Erythroblast (primary cell): ENCODE data around the gene HMGB4.

ENCODE experiments used
- GATA1 ChIP-seq: IDR thresholded peaks from 2 replicates; pipeline ENCODE4 v1.6.1; 2011; ENCODE audit warnings: low read depth, mild to moderate bottlenecking, control low read depth, low read length, moderate library complexity
- POLR2A ChIP-seq: IDR thresholded peaks from 2 replicates; pipeline ENCODE4 v1.6.1; 2011; ENCODE audit warnings: mild to moderate bottlenecking, low read length

DNA sequence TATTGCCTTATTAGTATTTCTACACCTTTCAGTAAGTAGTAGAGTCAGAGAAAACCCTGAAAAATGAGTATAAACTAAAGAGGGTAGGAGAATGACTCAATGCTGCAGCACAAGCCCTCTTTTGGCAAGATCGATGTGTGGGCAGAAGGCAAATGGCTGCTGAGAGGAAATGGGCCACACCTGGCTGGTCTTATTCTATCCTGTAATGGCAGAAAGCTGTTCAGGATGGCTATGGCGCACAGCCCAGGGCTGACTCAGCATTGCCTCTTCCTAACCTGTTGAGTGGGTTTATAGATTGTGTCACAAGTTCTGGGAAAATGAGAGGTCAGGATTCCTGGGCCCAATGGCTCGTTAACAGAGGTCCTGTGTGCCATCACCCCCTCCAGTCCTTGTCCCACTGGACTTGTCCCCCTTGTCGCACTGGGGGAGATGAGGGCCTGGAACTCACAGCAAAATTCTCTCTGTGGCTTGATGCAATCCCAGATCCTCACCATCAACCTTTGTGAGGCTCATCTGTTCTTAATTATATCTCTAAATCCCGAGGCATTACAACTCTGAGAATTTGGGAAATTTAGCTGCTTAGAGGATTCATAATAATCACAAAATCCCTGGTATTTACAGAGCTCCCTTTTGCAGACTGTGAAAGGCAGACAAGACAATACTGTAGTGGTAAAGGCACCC lies 13.2 kb downstream of the HMGB4 start:
- no peak for TF ChIP-seq POLR2A
- no peak for TF ChIP-seq GATA1
